Spleen (tissue), 3 donors: Measurements from ENCODE around the gene LRP1B.
"Not testable (repeated sequence)": the region's sequence is repeated elsewhere in the genome, so short reads cannot be mapped to it uniquely, and the experiment has no call there.

Experiments used
- POLR2A ChIP-seq, 3 donors: fragments of 450-650 bp; IDR thresholded peaks; one replicate each; pipeline ENCODE4 v1.5.1; 2017; ENCODE audit warnings: antibody characterized with exemption in 3 of 3, mild to moderate bottlenecking in 1 of 3
- POLR2AphosphoS5 ChIP-seq, 3 donors: sonication (generic); formaldehyde crosslinking; IDR thresholded peaks; one replicate each; pipeline ENCODE4 v1.5.1; 2017; ENCODE audit warnings: antibody characterized with exemption in 3 of 3

DNA sequence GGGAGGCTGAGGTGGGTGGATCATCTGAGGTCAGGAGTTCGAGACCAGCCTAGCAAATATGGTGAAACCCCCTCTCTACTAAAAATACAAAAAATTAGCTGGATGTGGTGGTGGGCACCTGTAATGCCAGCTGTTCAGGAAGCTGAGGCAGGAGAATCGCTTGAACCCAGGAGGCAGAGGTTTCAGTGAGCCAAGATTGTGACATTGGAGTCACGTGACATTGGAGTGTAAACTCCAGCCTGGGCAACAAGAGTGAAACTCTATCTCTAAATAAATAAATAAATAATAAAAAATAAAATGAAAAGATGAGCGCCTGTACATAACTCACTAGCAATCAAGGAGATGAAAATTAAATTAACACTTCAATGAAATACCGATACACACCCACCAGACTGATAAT, 1853.5 kb downstream of the LRP1B start:
- not testable (repeated sequence) for TF ChIP-seq POLR2A, POLR2AphosphoS5 (IDR thresholded peaks at IDR 0.05)
